GM21526 (cell line): ENCODE measurements around the gene GNG11.
A peak's percentile ranks its signal among the peaks of the same experiment; 100 is the strongest.

Source experiments
- ATAC-seq: cut with Tn5 transposase; IDR thresholded peaks from one replicate; pipeline ENCODE4 v1.9.1; 2021; ENCODE audit warnings: moderate library complexity; ENCODE audit not compliant: unreplicated experiment, low FRiP score

GNG11 gene

DNA sequence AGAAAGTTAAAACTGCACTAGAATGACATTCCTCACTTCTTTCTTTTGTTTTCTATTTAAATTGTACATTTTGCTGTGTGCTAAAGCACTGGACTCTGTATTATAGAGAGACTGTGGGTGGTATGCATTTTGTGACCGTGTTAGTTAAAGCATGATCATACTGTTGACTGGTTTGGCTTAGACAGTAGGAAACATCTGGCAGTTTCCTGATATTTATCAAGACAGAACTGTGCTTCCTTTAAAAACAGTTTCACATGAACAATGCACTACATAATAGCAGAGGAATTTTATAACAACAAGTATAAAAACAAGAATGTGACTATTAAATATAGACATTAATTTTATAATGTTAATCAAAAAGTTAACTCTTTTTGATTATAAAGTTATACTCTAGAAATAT, 23.1 kb downstream of the GNG11 start:
- no peak for ATAC-seq

DNA sequence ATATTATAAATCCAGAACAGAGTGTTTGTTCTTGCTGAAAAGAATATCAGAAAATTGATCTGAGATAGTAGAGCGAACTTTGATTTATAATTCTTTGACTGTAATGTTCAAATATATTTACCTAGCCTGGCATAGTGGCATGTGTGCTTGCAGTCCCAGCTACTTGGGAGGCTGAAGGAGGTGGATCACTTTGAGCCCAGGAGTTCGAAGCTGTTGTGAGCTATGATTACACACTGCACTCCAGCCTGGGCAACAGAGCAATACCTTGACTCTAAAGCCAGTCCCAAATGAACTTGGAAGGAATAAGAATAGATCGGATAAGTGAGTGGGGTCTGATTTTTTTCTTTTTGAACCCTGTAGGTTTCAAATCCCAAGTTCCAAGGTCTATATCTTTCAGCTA, 23.5 kb downstream of the GNG11 start:
- no peak for ATAC-seq

DNA sequence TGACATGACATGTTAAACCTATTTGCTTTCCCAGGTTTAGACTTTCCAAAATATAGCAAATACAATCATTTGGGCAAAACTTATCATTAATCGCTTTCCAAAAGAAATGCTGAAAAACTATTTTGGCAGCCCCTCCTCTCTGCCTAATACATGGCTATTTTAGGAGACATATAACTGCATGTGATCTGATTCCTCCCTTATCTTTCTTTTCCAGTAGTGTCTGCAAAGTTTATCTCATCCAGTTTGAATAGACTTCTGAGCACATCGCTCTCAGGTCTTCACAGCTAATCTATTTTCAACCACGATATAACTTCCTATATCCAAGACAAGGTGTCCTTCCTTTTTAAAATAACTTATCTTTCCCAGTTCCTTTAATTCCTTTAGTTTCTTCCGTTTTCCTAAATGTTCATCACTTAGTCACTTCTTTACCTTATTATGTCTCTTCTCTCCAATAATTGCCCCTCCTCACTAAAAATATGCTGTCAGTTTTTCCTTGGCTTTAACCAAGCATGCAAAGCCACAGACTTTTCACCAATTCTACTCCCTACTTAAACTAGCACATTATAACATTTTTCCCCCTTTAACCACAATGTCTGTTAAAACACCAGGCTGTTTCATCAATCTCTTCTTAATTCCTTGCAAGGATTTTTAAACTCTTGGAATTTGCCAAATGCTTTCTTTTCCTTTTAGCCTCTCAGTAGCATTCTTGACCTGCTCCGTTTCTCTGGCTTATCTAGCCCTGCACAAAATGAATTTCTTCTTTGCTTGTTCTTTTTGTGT, 24.4 kb downstream of the GNG11 start:
- no peak for ATAC-seq

- no peak for ATAC-seq
Observed at GRCh38 chr7:93948106-93948505, 26.6 kb downstream of the GNG11 start.

GRCh38 chr7:93948873-93949272, 27.3 kb downstream of the GNG11 start:
- no peak for ATAC-seq

- ATAC-seq, result no peak
Observed at GRCh38 chr7:93949423-93949822, 27.9 kb downstream of the GNG11 start.

GRCh38 chr7:93955304-93955703, 33.8 kb downstream of the GNG11 start:
- peak; percentile 84 for ATAC-seq

GRCh38 chr7:93957767-93958166, 36.2 kb downstream of the GNG11 start:
- ATAC-seq, result peak; percentile 54

GRCh38 chr7:93958216-93958615, 36.7 kb downstream of the GNG11 start:
- no peak for ATAC-seq

DNA sequence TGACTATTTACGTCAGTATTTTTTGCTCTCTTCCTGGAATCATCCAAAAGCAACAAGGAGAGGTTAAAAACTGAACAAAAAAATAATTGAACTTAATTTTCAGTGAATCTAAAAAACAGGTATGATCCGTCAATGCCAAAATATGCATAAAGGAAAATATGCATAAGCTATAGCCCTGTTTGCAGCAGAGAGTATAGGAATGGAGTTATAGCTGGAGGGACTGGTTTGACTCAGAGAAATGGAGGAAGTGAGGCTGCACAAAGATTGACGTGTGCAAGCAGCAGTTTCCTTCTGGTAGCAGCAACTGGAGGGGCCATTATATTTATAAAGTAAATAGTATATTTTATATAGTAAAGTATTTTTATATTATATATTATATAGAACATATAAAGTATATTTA, 37.1 kb downstream of the GNG11 start:
- ATAC-seq, result no peak

GRCh38 chr7:93960986-93961385, 39.5 kb downstream of the GNG11 start:
- ATAC-seq, result no peak

DNA sequence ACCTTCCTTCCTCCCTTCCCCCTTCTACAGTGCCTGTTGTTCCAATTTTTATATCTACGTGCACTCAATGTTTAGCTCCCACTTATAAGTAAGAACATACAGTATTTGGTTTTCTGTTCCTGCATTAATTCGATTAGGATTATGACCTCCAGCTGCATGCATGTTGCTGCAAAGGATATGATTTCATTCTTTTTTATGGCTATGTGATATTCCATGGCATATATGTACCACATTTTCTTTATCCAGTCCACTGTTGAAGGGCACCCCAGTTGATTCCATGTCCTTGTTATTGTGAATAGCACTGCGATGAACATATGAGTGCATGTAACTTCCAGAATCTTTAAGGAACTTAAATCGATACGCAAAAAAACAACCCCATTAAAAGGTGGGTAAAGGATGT, 42.7 kb downstream of the GNG11 start:
- ATAC-seq, result no peak

- ATAC-seq, result no peak
Observed at GRCh38 chr7:93964813-93965212, 43.3 kb downstream of the GNG11 start.

- no peak for ATAC-seq
Observed at GRCh38 chr7:93968911-93969620, 47.5 kb downstream of the GNG11 start.

DNA sequence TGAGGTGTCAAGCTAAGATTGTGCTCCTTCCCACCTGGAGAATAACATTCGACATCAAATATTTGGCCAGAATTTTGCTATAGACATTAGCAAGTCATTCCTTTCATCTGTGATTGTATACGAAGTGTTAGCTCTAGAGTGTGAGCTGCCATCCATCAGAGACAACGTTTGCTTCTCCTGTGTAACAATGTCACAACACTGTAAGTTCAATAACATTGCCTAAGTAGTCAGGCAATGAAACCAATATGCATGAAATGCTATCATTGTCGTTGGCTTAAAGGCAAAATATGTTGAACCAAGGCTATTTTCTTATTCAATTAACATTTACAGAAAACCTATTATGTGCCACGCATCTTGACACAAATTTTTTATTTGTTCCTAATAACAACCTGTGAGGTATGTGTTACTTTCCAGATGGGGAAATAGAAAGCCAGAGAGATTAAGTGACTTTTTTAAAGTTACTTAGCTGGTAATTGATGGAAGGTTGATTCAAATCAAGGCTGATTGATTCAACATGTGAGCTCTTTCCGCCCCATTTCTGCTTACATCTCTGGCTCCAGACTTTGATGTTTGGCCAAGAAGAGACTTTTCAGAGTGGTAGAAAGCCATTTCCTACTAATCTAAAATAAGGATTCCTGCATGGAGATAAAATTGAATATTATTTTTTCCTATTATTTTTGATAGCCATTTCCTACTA, 50.6 kb downstream of the GNG11 start:
- ATAC-seq, result no peak

DNA sequence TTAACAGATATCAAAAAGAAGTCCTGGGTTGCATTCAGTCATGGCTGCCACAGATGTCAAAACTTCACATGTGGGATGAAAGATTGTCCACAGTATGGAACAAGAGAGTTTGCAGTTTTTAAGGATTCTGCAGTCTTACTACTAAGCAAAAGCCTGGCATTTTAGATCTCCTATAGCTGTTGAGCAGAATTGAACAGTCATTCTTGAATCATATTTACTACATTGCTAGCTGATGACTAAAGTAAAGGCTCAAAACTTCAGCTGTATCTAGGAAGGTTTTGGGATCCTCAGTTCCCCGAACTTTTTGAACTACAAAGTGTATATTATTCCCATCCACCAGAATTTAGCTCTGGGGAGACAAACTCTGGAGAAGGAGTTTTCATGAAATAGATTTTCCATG, 51.6 kb downstream of the GNG11 start:
- no peak for ATAC-seq

DNA sequence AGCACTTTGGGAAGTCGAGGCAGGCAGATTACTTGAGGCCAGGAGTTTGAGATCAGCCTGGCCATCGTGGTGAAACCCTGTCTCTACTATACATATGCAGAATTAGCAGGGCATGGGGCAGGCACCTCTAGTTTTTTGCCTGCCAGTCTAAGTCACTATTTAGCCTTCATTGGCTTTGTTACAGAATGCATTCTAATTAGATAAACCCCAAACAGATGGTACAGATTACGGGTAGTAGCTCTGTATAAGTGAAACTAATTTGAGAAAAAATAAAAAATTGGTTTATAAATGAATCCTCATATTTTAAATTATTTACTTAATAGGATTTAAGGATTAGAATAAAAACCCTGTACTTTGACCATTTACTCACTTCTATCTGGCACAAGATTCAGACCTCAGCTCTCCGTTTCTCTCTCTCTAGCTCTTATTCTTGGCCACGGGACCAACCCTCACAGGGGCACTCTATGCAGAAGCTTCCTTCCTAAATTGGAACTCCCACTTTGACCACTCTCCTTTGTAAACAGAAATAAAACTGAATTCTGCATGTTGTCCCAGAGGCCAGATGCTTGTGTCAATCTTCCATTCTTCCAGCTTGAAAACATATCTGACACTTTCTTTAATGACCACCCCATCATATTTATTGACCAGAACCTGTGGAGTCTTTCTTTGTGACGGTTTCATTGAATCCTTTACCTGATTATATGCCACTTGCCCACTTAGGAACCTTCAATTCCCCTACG, 55.8 kb downstream of the GNG11 start:
- no peak for ATAC-seq
